A549 (cell line): Measurements from ENCODE around the gene CUEDC2.

Experiments used
- CEBPB ChIP-seq, 2 experiments: fragments of >200 bp in 1 of 2; sonication (Bioruptor Twin) in 1 of 2; formaldehyde crosslinking in 1 of 2; IDR thresholded peaks; 2 replicates each; pipeline ENCODE4 v1.6.1; 2012 to 2016
- CTCF ChIP-seq: fragments of >200 bp; sonication (Bioruptor Twin); formaldehyde crosslinking; IDR thresholded peaks from 3 replicates; pipeline ENCODE4 v1.5.1; 2016
- HOXA7 ChIP-seq: fragments of 250-450 bp; sonication (Bioruptor Pico); IDR thresholded peaks from 2 replicates; pipeline ENCODE4 v1.5.0; 2020; ENCODE audit warnings: mild to moderate bottlenecking, moderate library complexity
- MAFK ChIP-seq: fragments of 450-650 bp; IDR thresholded peaks from 2 replicates; pipeline ENCODE4 v1.6.1; 2014; ENCODE audit not compliant: partially characterized antibody
- POLR2A ChIP-seq: IDR thresholded peaks from 2 replicates; pipeline ENCODE4 v1.6.1; 2012; ENCODE audit warnings: mild to moderate bottlenecking, low read length
- RARB ChIP-seq: fragments of 250-450 bp; sonication (Bioruptor Pico); IDR thresholded peaks from 2 replicates; pipeline ENCODE4 v1.8.0; 2021; ENCODE audit warnings: mild to moderate bottlenecking, moderate library complexity
- SMC3 ChIP-seq: fragments of >200 bp; sonication (Bioruptor Twin); formaldehyde crosslinking; IDR thresholded peaks from 3 replicates; pipeline ENCODE4 v1.6.1; 2018; ENCODE audit warnings: inconsistent platforms
- ZC3H11A ChIP-seq: fragments of 450-650 bp; IDR thresholded peaks from 2 replicates; pipeline ENCODE4 v1.6.1; 2014; ENCODE audit warnings: antibody characterized with exemption, mild to moderate bottlenecking
- ZFP36 ChIP-seq: fragments of 450-650 bp; IDR thresholded peaks from 2 replicates; pipeline ENCODE4 v1.6.1; 2014; ENCODE audit warnings: borderline replicate concordance; ENCODE audit not compliant: partially characterized antibody

GRCh38 chr10:102434394-102435132, 2.2 kb upstream of the CUEDC2 start:
- no peak for TF ChIP-seq HOXA7 (CRISPR knock-in tag)
- TF ChIP-seq SMC3 = no peak
- no peak for TF ChIP-seq ZC3H11A
- no peak for TF ChIP-seq CTCF
- TF ChIP-seq POLR2A = no peak
- TF ChIP-seq ZFP36 = no peak
- TF ChIP-seq RARB (CRISPR knock-in tag) = no peak
- TF ChIP-seq MAFK = no peak
- peak; percentile 37 to 80; a peak in 3 of 4 replicates for TF ChIP-seq CEBPB (IDR thresholded peaks at IDR 0.05)
